GM12891 (cell line): ENCODE measurements around the gene TMEM38A.

ENCODE experiments used
- POLR2A ChIP-seq: IDR thresholded peaks from 2 replicates; pipeline ENCODE4 v1.6.1; 2011; ENCODE audit warnings: low read depth, low read length, control low read depth
- POLR2AphosphoS5 ChIP-seq: IDR thresholded peaks from 2 replicates; pipeline ENCODE4 v1.6.1; 2011; ENCODE audit warnings: low read depth, low read length, control low read depth
- POU2F2 ChIP-seq: IDR thresholded peaks from 2 replicates; pipeline ENCODE4 v1.6.1; 2011; ENCODE audit warnings: low read depth, mild to moderate bottlenecking, control low read depth, low read length, moderate library complexity
- TAF1 ChIP-seq: IDR thresholded peaks from 2 replicates; pipeline ENCODE4 v1.6.1; 2011; ENCODE audit warnings: low read depth, low read length, control low read depth

- TF ChIP-seq TAF1 (no peak), POLR2AphosphoS5 (no peak), POLR2A (no peak), POU2F2 (no peak)
Observed at GRCh38 chr19:16613841-16614240, 47.1 kb upstream of the TMEM38A start.
